Spleen (tissue), 11 donors: ENCODE results near the gene OR4F15. TPM values are rescaled to one million over a fixed set of nuclear protein-coding genes. Genes with fewer than 3 reads are reported as not detected.

Experiments used
- DNase-seq: peaks from one replicate; pipeline ENCODE4 v3.0.0-alpha.2; 2020
- H3K27ac ChIP-seq, 8 donors: fragments of 200-600 bp; sonication (generic) in 7 of 8; 1 replicate in 4 of 8; 2 replicates in 4 of 8; pipeline versions ENCODE4 v1.5.0 to v1.8.0; 2016 to 2021; ENCODE audit warnings: inconsistent platforms in 4 of 8, mild to moderate bottlenecking in 4 of 8, moderate library complexity in 1 of 8
- H3K27me3 ChIP-seq, 7 donors: fragments of 200-600 bp; sonication (generic) in 6 of 7; replicated peaks in 1 of 7; 1 replicate in 4 of 7; 2 replicates in 3 of 7; pipeline versions ENCODE4 v1.5.0 to v1.8.0; 2016 to 2021; ENCODE audit warnings: inconsistent platforms in 3 of 7, mild to moderate bottlenecking in 1 of 7
- H3K36me3 ChIP-seq, 6 donors: fragments of 200-600 bp; sonication (generic) in 5 of 6; 1 replicate in 4 of 6; 2 replicates in 2 of 6; pipeline versions ENCODE4 v1.5.0 to v1.8.0; 2016 to 2021; ENCODE audit warnings: inconsistent platforms in 2 of 6
- H3K4me1 ChIP-seq, 6 donors: fragments of 200-600 bp; sonication (generic) in 5 of 6; 1 replicate in 3 of 6; 2 replicates in 3 of 6; pipeline versions ENCODE4 v1.5.0 to v1.8.0; 2016 to 2021; ENCODE audit warnings: inconsistent platforms in 3 of 6
- H3K4me3 ChIP-seq, 8 donors: fragments of 200-600 bp; sonication (generic) in 7 of 8; 1 replicate in 4 of 8; 2 replicates in 4 of 8; pipeline versions ENCODE4 v1.5.0 to v1.8.0; 2016 to 2021; ENCODE audit warnings: inconsistent platforms in 4 of 8, mild to moderate bottlenecking in 4 of 8, moderate library complexity in 2 of 8
- H3K9me3 ChIP-seq, 8 donors: fragments of 200-600 bp; sonication (generic) in 7 of 8; 1 replicate in 4 of 8; 2 replicates in 4 of 8; pipeline versions ENCODE4 v1.5.0 to v1.8.0; 2016 to 2021; ENCODE audit warnings: inconsistent platforms in 4 of 8
- CTCF ChIP-seq, 11 experiments: fragments of 200-600 bp in 7 of 11; fragments of 450-650 bp in 4 of 11; sonication (generic) in 4 of 11; IDR thresholded peaks in 8 of 11; conservative IDR thresholded peaks in 3 of 11; 1 replicate in 7 of 11; 2 replicates in 4 of 11; pipeline versions ENCODE4 v1.4.0 to v1.8.0; 2016 to 2021; ENCODE audit warnings: antibody characterized with exemption in 11 of 11, inconsistent platforms in 4 of 11, mild to moderate bottlenecking in 1 of 11
- POLR2A ChIP-seq, 3 donors: fragments of 450-650 bp; IDR thresholded peaks; one replicate each; pipeline ENCODE4 v1.5.1; 2017; ENCODE audit warnings: antibody characterized with exemption in 3 of 3, mild to moderate bottlenecking in 1 of 3
- POLR2AphosphoS5 ChIP-seq, 3 donors: sonication (generic); formaldehyde crosslinking; IDR thresholded peaks; one replicate each; pipeline ENCODE4 v1.5.1; 2017; ENCODE audit warnings: antibody characterized with exemption in 3 of 3
- WGBS, 5 donors: extraction: QIAGEN DNeasy Blood & Tissue Kit in 3 of 5; methylation state at CpG; one replicate each; pipeline versions ENCODE4 v1.1.5 to v1.1.7; 2013 to 2018; 5-methylcytosine and 5-hydroxymethylcytosine counted together
- intact Hi-C: fragments of 100-400 bp; cut with DNase I; formaldehyde crosslinking; loops from one replicate; pipeline ENCODE4 v1.15.0; 2023; ENCODE audit warnings: low total_unique reads
- polyA plus RNA-seq, 3 donors: library from polyadenylated mRNA; stranded (reverse); fragments of 200-250 nt; gene quantifications; one replicate each; pipeline ENCODE4 v1.2.1, GENCODE V29; 2013
- small RNA-seq, 4 donors: library from RNA; depleted of rRNA; stranded (forward); fragments of <200 nt; gene quantifications; one replicate each; pipeline ENCODE3, GENCODE V24; 2016
- total RNA-seq, 7 donors: library from RNA; depleted of rRNA in 3 of 7; stranded (reverse); fragments of >200 nt in 3 of 7; fragmentation: NEBNext Ultra II Directional in 4 of 7; extraction: Animal tissue kit (Norgen Biotek cat#: 25700) in 4 of 7; gene quantifications; one replicate each; pipeline versions ENCODE4 v1.1.0 to v1.2.1, GENCODE V29; 2016 to 2021
- donor health status: healthy with polysubstance abuse.
- donor health status: DM: no; HTN: no; CAD: no; lungs with moderate emphysema.
- donor health status: DM: no; HTN: no; CAD: no.
- donor health status: Bipolar disorder and iron deficiency.
- donor health status: healthy.
- donor health status: DM: no; HTN: no; CAD: no.
- donor health status: DM: yes; HTN: yes; CAD: no.

OR4F15 gene
- total and polyA plus RNA-seq, 10 donors = not detected

- intact Hi-C loops = no loop called here
- Histone ChIP-seq H3K4me3 (no peak overlapping the region), H3K27ac (no peak overlapping the region), H3K9me3 (no peaks in the 10 kb centered on the region), H3K36me3 (no peaks in the 10 kb centered on the region), H3K27me3 (peaks cover 0 to 42% (median 3%) of the 10 kb centered on the region in 7 donors), H3K4me1 (no peaks in the 10 kb centered on the region)
- TF ChIP-seq POLR2A (IDR thresholded peaks at IDR 0.05) (no peak), POLR2AphosphoS5 (IDR thresholded peaks at IDR 0.05) (no peak), CTCF (IDR thresholded peaks at IDR 0.05 in 8 of 11, conservative IDR thresholded peaks at IDR 0.05 in 3 of 11) (no peak)
- 71 to 91% (median 79%) methylated on average over 3 of the region's 3 CpGs for WGBS, 5 donors
- DNase-seq = no peak
These were observed 29.7 kb downstream of the OR4F15 start for GRCh38 chr15:101841656-101842055.

DNA sequence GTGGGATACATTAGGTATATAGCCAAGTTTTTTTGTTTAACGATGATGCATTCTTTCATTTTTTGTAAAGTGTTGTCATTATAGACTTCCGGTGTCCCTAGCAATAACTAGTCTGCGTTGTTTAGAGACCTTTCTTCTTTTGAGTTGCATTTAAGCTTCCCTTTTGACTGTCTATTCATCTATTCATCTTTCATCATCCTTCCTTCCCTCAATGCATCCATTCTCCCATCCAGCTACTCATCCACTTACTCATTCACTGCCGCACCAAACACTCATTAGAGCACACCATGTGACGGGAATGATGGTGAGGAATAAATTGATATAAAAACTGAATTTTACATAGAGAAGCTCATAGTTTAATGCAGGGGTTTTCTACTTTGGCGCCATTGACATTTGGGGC is 32.9 kb downstream of the OR4F15 start:
- TF ChIP-seq POLR2A (IDR thresholded peaks at IDR 0.05) = no peak
- no peak for TF ChIP-seq CTCF (IDR thresholded peaks at IDR 0.05 in 8 of 11, conservative IDR thresholded peaks at IDR 0.05 in 3 of 11)
- no peak for TF ChIP-seq POLR2AphosphoS5 (IDR thresholded peaks at IDR 0.05)
- no peak for DNase-seq
- 68 to 78% (median 69%) methylated on average over 6 of the region's 6 CpGs for WGBS, 5 donors
- H3K27me3 ChIP-seq = peaks cover 0 to 35% (median 3%) of the 10 kb centered on the region in 7 donors
- no peak overlapping the region for H3K27ac ChIP-seq
- intact Hi-C loops = no loop called here
- H3K36me3 ChIP-seq = no peaks in the 10 kb centered on the region
- H3K4me3 ChIP-seq = no peak overlapping the region
- H3K4me1 ChIP-seq = no peaks in the 10 kb centered on the region
- H3K9me3 ChIP-seq = no peaks in the 10 kb centered on the region

- intact Hi-C loops = no loop called here
- H3K4me3 ChIP-seq = no peak overlapping the region
- no peak for DNase-seq
- H3K9me3 ChIP-seq = no peaks in the 10 kb centered on the region
- WGBS, 5 donors = 68 to 85% (median 77%) methylated on average over 1 of the region's 1 CpG
- no peaks in the 10 kb centered on the region for H3K36me3 ChIP-seq
- H3K27ac ChIP-seq = no peak overlapping the region
- H3K4me1 ChIP-seq = no peaks in the 10 kb centered on the region
- TF ChIP-seq POLR2AphosphoS5 (IDR thresholded peaks at IDR 0.05) = no peak
- no peak for TF ChIP-seq CTCF (IDR thresholded peaks at IDR 0.05 in 8 of 11, conservative IDR thresholded peaks at IDR 0.05 in 3 of 11)
- TF ChIP-seq POLR2A (IDR thresholded peaks at IDR 0.05) = no peak
- H3K27me3 ChIP-seq = peaks cover 0 to 10% (median 0%) of the 10 kb centered on the region in 7 donors
These were observed 40.4 kb downstream of the OR4F15 start for GRCh38 chr15:101852356-101852755.

Small RNA genes within 50 kb of the gene (small RNA-seq; reads per million reads assigned to genes)
- 0 reads per million in 4 donors for gene RN7SL209P

Other genes with a start within 250 kb of the OR4F15 start
- gene TM2D3, start 159.8 kb upstream of the OR4F15 start, total RNA-seq = 10 to 100 TPM; 46.8 to 97.4 (median 55.1) TPM
- 10 to 100 TPM; 33.6 to 42.3 (median 36.2) TPM for gene TM2D3, start 159.8 kb upstream of the OR4F15 start, polyA plus RNA-seq
- gene TARS3, start 87.7 kb upstream of the OR4F15 start, total RNA-seq = 10 to 100 TPM in 6 of 7 donors, 1 to 10 TPM in 1; 8.4 to 31.0 (median 16.8) TPM
- gene TARS3, start 87.7 kb upstream of the OR4F15 start, polyA plus RNA-seq = 1 to 10 TPM; 5.0 to 6.4 (median 5.2) TPM
- not detected for gene OR4F6, start 8.7 kb upstream of the OR4F15 start, total RNA-seq
- gene OR4F6, start 8.7 kb upstream of the OR4F15 start, polyA plus RNA-seq = not detected